NCI-H187 (cell line): ENCODE results near the gene ZNF44.
"Not testable (repeated sequence)": the region's sequence is repeated elsewhere in the genome, so short reads cannot be mapped to it uniquely, and the experiment has no call there.

Source experiments
- DNase-seq, 2 experiments: peaks; one replicate each; lab custom pipeline; 2025; lab: John Stamatoyannopoulos, UW

ZNF44 gene

DNA sequence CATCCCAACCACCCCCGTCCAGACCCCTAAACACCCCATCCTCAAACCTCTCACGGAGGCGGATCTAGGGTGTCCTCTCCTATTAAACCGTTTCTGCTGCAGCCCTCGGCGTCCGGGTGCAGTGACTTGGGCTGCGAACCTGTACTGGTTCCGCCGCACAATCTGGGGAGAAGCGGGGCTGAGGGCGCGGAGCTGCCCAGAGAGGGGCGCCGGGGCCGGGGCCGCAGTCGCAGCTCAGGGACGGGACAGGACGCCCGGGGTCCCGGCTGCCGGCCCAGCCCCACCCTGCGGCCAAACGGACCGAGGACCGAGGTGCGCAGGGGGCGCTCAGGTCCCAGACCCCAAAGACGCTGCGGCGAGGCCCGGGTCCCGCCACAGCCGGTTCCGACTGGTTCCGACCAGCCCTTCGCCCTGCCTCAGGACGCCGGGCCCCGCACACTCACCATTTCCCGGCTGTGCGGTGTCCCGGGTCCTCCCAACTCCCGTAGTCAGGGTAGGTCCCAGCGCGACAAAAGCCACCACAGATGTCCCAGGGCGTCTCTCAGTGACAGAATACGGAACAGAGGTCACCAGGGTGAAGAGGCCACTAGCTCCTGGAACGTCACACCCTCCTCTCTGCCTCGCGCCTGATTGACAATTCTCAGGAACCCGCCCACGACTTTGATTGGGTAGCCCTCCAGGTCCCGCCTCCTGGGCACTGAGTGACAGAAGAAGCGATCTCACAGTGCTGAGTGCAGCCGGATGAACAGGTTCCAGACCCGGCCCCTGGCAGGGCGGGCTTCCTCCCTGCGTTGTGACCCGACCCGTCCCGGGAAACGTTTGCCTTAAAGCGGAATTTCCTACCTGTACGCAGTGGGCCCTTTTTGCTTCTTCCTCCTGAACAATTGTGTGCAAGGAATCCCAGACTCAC, at the start of gene ZNF44:
TSS of gene ZNF44 (minus strand) at position 635 of the 910 bp plus-strand sequence. CDS start at position 446, 189 bp downstream.
- DNase-seq: peak; percentile 72 to 84

DNA sequence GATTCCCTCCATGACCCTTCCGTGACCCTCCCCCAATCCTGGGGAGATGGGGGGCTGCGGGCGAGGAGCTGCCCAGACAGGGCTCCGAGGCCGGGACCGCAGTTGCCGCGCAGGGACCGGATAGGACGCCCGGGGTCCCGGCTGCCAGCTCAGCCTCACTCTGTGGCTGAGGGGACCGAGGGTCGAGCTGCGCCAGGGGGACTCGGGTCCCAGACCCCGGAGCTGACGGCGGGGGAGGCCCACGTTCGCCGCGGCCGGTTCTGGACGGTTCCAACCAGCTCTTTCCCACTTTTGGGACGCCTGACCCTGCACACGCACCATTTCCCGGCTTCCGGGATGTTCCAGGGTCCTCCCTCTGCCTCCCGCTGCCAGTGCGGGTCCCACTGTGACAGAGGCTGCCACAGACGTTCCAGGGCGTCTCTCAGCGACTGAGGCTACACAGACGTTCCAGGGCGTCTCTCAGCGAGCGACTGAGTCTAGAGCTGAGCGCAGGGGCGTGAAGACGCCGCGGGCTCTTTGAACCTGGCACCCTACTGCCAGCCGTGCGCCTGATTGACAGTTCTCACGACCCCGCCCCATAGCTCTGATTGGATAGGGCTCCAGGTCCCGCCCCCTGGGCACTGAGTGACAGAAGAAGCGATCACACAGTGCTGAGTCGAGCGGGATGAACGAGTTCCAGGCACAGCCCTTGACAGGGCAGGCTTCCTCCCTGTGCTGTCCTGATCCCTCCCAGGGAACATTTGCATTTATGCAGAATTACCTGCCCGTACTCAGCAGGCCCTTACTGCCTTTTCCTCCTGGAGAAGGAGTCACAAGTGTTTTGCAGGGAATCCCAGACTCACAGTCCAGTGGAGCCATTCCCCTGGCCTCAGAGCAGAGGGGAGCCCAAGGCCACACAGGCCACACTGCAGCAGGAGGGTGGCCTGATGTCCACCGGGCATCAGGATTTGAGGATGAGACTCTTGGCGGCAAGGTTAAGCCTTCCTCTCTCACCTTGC, 38.8 kb upstream of the ZNF44 start, which contains the start of gene ZNF563:
TSS of gene ZNF563 (minus strand) at position 472 of the 998 bp plus-strand sequence. CDS start at position 321, 151 bp downstream.
- DNase-seq: peak; percentile 84 to 85

DNA sequence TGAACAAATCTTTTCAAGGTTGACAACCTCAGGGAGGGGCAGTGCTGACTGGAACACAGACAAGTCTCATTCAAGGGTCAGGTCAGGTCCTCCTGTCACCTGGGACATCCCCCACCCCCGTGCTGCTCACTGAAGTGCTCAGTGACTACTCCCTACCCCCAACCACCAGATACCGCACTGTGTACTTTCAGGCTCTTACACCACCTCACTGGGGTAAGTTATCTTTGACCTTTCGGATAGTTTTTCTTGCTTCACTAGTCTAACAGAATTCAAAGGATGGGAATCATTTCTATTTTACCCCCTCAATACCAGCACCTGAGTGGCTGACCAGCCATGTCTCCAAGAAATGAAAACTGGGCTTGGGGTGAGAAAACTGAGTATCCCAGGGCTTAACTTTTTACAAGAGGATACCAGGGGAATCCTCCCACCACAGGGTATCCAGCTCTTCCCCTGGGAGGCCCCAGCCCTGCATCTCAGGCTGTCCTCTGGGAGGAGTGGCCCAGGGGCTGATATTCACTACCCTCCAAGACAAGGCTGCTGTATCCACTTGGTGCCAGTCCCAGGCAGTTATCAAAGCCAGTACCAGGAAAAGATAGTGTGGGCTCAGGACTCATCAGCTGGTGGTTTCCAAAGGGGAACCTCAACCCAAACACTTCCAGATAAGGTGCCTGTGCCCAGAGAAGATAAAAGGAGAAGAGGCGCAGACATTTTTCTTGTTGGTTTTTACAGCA, 36.7 kb upstream of the ZNF44 start:
- DNase-seq: no peak

DNA sequence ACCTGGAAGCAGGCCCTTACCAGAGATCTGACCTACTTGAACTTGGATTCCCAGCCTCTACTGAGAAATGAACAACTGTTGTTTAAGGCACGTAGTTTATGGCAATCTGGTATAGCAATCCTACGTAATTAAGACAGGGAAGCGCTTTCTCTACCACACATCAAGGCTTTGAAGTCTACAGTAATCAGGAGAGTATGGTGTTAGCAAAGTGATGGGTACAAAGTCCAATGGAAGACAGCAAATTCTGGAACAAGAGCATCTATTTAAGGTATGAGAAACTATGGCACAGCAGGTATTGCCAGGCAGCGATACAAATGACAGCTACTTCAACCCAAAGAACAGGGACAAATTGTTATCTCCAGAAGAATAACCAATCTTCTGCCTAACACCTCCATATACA, 35.7 kb upstream of the ZNF44 start:
- DNase-seq: no peak

DNA sequence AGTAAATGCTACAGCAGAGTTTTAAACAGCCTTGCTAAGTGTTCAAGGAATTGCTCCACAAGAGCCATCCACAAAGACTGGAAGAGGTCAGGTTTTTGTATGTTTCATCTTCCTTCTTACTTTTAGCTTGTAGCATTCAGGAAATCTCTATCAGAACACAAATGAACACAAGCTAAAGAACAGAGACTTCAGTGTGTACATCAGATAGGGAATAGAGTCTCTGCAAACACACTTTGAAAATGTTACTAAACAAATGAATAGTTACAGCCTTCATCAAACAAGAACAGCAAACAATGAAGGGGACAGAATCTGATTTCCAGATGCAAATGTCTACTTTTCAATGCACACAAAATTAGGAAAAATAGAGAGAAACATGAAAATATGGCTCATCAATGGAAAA, 31.0 kb upstream of the ZNF44 start:
- DNase-seq: no peak

DNA sequence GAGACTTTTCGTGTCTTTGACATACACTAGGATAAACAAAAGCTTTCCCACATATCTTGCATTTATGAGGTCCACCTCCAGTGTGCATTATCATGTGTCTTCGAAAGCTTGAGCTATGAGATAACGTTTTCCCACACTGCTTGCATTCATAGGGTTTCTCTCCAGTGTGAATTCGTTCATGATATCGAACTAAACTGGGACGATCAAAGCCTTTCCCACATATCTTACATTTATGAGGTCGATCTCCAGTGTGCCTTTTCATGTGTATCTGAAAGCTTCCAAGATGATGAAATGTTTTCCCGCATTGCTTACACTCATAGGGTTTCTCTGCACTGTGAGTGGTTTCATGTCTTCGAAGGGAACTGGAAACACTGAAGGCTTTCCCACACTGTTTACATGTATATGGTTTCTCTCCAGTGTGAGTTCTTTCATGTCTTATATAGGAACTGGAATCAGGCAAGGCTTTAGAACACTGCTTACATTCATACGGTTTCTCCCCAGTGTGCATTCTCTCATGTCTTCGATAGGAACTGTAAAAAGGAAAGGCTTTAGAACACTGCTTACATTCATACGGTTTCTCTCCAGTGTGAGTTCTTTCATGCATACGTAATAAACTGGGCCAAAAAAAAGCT, 24.2 kb upstream of the ZNF44 start:
- no peak for DNase-seq

DNA sequence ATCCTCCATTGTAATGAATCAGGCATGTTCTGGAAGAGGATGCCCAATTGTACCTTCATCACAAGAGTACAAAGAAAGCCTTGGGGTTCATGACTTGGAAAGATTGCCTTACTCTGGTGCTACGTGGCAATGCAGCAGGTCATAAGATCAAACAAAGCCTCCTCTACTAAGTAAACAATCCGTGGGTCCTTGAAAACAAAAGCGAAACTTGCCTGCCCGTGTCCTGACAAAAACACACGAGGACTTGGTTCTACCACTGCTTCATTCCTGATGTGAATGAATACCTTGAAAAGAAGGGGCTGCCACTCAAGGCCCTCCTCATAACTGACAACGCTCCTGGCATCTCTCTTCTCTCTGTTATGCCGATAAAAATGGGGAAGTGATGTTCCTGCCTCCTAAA, 19.9 kb upstream of the ZNF44 start:
- DNase-seq: no peak

DNA sequence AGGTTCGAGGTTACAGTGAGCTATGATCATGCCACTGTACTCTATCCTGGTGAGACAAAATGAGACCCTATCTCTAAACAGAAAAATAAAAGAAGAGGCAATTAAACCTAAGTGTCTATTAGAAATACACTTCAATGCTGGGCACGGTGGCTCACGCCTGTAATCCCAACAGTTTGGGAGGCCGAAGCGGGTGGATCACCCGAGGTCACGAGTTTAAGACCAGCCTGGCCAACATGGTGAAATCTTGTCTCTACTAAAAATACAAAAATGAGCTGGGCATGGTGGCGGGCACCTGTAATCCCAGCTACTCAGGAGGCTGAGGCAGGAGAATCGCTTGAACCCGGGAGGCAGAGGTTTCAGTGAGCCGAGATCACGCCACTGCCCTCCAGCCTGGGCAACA, 14.2 kb upstream of the ZNF44 start:
- not testable (repeated sequence) for DNase-seq

DNA sequence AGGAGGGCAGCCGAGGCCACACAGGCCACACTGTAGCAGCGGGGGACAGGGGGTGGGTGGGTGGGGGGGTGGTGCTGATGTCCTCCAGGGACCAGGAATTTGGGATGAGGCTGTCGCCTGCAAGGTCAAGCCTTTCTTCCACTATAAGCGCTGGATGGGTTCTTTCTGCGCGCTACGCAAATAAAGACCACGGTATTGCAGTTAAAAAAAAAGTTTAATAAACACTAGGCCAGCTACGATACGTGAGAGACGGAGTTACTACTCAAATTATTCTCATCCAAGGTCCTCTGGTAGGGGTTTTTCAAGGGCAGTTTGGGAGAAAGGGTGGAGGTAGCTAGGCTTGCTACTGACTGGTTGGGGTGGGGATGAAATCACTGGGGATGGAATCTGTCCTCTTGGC, 508 bp upstream of the ZNF44 start:
- DNase-seq: no peak

DNA sequence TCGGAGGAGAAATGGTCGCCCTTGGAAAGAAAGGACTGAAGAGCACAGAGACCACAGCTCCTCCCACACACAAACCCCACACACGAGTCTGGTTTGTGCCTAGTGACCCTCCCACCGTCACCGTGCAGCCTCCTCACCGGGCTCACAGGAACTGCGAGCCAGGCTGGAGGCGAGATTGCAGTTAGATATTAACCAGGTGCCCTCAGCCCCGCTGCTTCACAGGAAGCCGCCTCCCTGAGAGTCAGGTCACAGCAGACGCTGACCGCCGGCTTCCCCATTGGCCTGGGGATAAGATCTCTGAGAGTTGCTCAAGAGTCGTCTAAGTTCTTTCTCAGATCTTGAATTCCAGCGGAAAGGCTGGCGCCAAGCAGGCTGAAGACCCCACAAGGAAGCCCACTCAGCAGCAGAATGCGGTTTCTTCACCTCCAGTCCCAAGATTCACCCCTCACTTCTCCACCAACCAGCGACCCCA, 870 bp downstream of the ZNF44 start:
- DNase-seq: no peak

DNA sequence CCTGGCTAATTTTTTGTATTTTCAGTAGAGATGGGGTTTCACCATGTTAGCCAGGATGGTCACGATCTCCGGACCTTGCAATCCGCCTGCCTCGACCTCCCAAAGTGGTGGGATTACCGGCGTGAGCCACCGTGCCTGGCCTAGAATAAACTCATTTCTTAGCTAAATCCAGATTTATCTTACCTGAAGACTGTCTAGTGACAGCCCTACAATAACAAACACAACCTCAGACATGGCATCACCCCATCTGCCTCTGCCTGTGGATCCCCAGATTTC, 5.0 kb downstream of the ZNF44 start:
- no peak for DNase-seq

DNA sequence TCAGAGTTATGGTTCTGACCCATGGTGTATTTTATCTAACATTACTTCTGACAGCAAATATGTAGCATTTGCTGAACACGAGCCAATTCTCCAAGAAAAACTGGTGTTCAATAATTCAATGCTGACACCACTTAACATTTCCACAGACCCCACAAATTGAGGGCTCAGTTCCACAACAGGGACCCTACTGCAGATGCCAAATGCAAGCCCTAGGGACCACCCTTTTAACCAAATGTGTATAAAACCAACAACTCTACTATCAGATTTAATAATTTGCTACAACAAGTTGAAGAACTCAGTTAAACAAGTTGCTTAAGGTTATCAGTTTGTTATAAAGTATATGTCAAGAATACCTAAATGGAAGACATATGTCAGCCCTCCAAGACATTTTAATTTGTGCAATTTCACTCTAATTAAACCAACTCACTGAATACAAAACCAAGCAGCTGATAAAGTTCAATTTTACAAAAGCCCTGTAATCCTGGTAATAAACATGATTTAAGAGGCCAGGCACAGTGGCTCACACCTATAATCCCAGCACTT, 6.7 kb downstream of the ZNF44 start:
- no peak for DNase-seq

DNA sequence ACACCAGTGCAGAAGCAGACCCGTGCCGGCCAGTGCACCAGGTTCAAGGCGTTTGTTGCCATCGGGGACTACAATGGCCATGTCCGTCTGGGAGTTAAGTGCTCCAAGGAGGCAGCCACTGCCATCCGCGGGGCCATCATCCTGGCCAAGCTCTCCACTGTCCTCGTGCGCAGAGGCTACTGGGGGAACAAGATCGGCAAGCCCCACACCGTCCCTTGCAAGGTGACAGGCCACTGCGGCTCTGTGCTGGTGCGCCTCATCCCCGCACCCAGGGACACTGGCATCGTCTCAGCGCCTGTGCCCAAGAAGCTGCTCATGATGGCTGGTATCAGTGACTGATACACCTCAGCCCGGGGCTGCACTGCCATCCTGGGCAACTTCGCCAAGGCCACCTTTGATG, 10.1 kb downstream of the ZNF44 start:
- no peak for DNase-seq

DNA sequence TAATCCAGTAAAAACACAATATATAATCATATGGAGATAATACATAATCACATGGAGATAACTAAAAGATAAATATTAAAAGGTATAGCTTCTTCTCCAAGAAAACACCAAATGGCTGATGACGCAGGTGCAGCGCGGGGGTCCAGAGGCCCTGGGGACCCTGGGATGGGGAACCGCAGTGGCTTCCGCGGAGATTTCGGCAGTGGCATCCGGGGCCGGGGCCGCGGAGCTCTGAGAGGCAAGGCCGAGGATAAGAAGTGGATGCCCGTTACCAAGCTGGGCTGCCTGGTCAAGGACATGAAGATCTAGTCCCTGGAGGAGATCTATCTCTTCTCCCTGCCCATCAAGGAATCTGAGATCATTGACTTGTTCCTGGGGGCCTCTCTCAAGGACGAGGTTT, 10.5 kb downstream of the ZNF44 start:
- no peak for DNase-seq

DNA sequence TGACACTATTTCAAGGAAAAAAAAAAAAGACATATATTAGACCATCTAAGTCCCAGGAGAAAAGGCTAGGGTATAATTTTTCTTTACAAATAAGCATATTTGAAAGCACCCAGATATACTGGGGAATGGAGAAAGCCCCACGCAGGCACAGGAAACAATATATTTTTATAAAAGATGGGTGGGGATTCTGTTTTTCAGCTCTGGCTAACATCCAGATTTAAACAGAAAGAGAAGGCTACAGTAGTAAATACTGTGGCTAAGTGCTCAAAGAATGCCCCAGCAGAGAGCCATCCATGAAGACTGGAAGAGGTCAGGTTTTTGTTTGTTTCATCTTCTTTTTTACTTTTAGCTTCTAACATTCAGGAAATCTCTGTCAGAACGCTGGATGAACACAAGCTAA, 16.0 kb downstream of the ZNF44 start:
- no peak for DNase-seq

DNA sequence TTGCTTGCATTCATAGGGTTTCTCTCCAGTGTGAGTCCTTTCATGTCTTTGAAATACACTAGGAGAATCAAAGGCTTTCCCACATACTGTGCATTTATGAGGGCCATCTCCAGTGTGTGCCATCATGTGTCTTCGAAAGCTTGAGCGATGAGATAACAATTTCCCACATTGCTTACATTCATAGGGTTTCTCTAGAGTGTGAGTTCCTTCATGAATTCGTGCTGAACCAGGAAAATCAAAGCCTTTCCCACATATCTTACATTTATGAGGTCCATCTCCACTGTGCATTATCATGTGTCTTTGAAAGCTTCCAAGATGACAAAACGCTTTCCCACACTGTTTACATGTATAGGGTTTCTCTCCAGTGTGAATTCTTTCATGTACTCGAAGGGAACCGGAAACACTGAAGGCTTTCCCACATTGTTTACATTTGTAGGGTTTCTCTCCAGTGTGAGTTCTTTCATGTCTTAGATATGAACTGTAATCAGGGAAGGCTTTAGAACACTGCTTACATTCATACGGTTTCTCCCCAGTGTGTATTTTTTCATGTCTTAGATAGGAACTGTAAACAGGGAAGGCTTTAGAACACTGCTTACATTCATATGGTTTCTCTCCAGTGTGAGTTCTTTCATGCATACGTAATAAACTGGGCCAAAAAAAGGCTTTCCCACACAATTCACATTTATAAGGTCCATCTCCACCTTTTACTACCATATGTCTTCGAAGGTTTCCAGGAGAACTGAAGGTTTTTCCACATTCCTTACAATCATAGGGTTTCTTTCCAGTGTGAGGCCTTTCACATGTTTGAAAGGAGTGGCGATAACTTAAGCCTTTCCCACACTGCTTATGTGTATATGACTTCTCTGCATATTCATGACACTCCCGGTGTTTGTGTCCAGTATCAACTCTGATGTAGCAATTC, 21.4 kb downstream of the ZNF44 start:
- no peak for DNase-seq

DNA sequence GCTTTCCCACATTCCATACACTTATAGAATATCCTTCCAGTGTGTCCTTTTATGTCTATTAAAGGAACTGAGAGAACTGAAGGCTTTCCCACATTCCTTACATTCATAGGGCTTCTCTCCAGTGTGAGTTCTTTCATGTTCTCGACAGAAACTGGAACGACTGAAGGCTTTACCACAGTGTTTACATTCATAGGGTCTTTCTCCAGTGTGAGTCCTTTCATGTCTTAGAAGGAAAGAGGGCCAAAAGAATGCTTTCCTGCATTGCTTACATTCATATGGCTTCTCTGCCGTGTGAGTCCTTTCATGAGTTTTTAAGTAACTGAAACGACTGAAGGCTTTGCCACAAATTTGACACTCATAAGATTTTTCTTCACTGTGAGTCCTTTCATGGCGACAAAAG, 22.3 kb downstream of the ZNF44 start:
- DNase-seq: no peak

DNA sequence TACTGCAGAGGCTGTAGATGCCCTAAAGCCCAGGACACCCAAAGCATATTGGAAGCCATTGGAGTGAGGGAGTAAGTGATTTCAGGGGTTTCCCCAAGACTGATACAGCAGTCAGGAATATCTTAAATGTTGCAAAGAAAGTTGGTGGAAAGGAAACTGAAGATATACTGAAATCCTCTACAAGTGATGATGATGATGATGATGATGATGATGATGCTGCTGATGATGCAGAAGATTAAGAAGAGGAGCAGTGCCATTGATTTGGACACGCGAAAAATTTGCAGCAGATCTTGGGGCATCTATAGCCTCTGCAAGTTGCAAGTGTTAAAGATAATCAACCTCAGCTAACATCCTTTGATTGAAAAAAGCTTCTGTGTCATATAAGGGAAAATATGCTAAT, 23.8 kb downstream of the ZNF44 start:
- DNase-seq: no peak

DNA sequence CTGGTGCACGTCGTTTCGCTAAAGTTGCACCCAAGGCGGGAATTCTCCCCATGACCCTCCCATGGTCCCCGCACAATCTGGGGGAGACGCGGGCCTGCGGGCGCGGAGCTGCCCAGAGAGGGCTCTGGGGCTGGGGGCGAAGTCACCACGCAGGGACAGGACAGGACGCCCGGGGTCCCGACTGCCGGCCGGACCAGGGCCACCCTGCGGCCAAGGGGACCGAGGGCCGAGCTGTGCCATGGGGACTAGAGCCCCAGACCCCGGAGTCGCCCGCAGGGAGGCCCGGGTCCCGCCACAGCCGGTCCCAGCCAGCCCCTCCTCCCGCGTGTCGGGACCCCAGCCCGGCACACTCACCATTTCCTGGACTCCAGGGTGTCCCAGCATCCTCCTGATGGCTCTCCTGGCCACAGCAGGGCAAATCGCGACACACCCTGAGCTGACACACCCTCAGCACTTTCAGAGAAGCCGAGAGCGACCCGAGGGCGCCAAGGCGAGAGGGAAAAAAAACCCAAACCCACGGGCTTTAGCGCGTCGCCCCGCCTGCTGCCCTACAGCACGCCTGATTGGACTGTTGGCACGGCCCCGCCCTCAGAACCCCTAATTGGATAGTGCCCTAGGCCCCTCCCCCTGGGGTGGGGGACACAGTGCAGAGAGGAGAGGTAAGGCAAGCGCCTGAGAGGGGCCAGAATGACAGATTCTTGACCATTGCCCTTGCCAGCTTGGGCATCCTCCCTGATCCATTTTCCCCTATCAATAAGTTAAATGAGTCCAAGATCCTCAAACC, 28.6 kb downstream of the ZNF44 start:
- no peak for DNase-seq
